Activated CD4-positive, alpha-beta T cell treated with anti-CD3 and anti-CD28 coated beads, Interleukin-2, amount 50 U/mL, for 24 hours (primary cell): ENCODE measurements around the gene WDR31.
"Not testable (repeated sequence)": the region's sequence is repeated elsewhere in the genome, so short reads cannot be mapped to it uniquely, and the experiment has no call there.

Experiments
- DNase-seq, 2 donors: peaks; one replicate each; pipeline ENCODE4 v3.0.0-alpha.2; 2020; ENCODE audit warnings: low read depth in 1 of 2, low spot score in 1 of 2

The WDR31 gene

GRCh38 chr9:113298924-113299770 lies 40.9 kb downstream of the WDR31 start:
- DNase-seq: no peak

DNA sequence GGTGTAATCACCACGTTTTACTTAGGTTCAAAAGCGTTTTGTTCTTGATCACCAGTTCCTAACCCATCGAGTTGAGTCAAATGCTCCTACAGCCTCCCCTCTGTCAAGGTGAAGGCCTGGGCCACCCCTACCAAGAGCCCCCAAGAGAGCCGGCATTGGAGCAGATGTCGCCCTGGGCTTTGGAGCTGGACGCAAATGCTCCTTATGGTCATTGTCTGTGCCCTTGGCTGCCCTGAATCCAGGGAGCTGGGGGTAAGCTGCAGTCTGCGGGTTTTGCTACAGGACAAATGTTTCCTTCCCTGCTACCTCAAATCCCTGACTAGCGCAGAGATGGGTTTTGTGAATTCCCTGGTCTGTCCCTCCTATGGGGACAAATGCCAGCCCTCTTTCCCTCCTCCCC lies 41.8 kb downstream of the WDR31 start:
- no peak for DNase-seq

GRCh38 chr9:113296796-113297558 lies 43.1 kb downstream of the WDR31 start:
- DNase-seq: no peak

GRCh38 chr9:113296247-113296646 lies 43.8 kb downstream of the WDR31 start:
- not testable (repeated sequence) for DNase-seq

DNA sequence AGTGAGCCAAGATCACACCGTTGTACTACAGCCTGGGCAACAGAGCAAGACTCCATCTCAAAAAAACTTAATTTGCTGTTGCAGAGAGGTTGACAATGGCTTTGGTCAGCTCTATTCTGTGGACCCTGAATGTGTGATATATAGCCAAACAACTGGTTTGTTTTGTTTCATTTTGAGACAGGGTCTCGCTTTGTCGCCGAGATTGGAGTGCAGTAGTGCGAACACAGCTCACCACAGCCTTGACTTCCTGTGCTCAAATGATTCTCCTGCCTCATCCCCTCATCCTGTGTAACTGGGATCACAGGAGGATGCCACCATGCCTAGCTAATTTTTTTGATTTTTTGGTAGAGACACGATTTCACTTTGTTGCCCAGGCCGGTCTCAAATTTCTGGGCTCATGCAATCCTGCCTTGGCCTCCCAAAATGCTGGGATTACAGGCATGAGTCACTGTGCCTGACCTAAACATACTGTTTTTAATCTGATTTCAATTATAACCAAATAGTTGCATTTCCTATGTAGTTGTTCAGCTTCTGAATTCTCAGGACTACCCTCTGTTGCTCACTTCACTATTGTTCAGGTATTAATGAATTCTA lies 46.7 kb downstream of the WDR31 start:
- DNase-seq: no peak

DNA sequence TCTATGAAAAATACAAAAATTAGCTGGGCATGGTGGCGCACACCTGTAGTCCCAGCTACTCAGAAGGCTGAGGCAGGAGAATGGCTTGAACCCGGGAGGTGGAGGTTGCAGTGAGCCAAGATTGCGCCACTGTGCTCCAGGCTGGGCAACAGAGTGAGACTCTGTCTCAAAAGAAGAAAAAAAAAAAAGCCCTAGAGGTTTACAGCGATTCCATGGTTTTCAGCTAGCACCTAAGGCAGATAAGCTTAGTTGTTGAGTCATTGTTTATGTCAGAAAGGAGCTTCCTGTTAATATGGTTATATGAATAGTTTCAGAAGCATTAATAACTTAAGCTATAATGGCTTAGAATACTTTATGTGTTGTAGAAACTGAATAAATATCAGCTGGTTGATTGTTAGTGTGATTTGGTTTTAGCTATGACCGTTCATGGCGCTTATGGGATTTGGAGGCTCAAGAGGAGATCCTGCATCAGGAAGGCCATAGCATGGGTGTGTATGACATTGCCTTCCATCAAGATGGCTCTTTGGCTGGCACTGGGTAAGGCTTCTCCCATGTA lies 49.9 kb downstream of the WDR31 start:
- no peak for DNase-seq

- DNase-seq: no peak
These were observed 51.0 kb downstream of the WDR31 start for GRCh38 chr9:113289091-113289490.

DNA sequence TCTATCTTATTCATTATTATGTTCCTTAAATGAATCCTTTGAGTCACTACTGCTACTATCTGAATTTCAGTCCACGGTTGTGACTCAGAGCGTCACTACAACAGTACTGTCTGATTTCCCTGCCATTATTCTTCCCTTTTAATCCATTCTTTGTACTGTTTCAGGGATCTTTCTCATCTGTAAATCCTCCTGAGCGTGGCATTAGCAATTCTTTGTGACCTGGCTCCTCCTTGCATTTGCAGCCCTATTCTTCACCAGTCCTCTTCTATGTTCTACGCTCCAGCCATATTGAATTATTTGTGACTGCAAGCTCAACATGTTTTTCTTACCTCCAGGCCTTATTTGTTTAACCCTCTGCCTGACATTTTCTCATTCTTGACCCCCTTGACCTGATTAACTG lies 58.7 kb downstream of the WDR31 start:
- DNase-seq: no peak

DNA sequence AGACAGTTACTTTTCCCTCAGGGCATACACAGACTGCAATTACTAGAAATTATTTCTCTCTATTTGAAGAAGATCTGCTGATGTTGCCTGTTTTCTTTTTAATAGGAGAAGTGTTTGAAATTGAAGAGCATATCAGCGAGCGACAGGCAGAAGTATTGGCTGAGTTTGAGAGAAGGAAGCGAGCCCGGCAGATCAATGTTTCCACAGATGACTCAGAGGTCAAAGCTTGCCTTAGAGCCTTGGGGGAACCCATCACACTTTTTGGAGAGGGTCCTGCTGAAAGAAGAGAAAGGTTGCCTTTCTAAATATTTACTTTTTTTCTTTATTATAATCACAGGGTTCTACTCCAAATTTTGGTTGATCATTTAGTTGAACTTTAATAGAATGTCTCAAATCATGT lies 61.2 kb downstream of the WDR31 start:
- no peak for DNase-seq

DNA sequence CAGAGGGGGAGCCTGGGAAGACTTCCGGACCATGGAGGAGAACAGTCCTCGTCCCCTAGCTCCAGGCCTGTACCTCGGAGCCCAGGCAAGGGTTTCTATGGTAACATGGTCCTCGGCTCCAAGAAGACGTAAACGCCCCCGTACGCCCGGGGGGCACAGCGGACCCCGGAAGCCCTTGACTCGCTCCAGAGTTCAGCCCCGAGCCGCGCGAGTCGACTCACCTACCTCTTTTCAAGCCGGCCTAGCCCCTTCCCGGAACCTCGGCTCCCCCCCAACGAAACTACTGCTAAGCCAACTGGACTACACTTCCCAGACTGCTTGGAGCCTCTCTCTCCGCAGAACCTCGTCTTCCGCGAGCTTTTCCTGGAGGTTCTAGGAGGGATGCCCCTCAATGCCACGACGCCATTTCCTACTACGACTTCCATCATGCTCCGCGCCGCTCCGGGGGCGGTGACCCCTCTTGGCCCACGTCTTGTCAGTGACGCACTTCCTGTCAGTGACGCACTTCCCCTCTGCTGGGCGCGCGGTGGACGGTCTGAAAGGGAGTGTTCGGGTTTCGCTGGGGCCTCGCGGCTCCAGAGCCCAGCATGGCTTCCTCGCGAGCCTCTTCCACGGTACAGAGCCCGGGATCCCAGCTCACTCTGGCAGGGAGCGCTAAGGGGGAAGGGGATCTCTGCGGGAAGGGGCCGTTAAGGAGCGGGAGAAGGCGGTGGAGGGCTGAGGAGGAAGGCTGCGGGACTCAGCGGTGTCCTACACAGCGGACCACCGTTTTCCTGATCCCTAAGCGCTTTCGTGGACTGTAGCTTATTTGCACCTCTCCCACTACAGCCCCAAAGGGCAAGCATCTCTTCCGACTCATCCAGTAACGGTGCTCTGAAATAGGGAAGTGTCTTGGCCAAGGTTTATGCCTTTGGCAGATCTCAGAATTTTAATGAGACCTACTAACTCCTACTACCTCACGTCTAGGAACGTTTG lies 64.6 kb downstream of the WDR31 start, which contains the start of the genes CDC26 and PRPF4:
Gene CDC26 (minus strand): TSS at position 416 of the 975 bp plus-strand sequence. CDS start 3,065 bp downstream, outside the sequence.
Gene PRPF4 (plus strand): TSS at position 502 of the 975 bp plus-strand sequence. CDS start 86 bp downstream, at position 588.
- DNase-seq: peak; percentile 93 to 96

DNA sequence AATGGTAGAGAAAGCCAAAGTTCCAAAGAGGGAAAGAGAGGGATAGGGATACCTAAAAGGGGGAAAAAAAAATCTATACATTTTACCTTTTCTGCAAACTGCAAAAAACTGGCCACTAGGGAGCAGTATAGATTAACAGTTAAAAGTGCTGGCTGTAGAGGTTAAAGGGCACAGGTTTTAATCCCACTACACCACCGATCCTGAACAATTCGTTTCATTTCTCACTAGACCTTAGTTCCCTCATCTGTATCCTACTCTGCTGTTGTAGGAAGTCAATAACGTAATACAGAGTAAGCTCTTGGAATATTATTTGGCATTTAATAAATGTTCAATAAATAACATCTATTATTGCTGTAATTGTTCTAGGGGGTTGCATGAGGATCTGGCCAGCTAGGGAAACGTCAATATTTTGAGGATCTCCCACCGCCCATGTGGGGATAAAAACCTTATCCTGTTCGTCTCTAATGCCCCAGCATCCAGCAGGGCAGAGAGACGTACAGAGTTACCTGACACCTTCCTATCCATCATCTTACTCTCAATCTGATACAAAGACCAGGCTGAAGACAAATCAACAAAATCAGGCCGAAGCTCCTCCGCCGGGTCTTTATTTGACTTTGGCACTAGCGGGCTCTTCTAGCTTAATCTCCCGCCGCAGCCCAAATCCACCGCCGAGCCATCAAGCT lies 65.5 kb downstream of the WDR31 start:
- DNase-seq: peak in 1 of 2 donors; percentile 42

- no peak for DNase-seq
These were observed 70.2 kb downstream of the WDR31 start for GRCh38 chr9:113269871-113270270.

- no peak for DNase-seq
These were observed 70.7 kb downstream of the WDR31 start for GRCh38 chr9:113269355-113269754.

GRCh38 chr9:113267911-113268566 lies 72.0 kb downstream of the WDR31 start:
- DNase-seq: no peak

- DNase-seq: no peak
These were observed 73.9 kb downstream of the WDR31 start for GRCh38 chr9:113266174-113266573.
